Inflammatory macrophage (primary cell): ENCODE results near the gene CDKL5.

Experiments used
- DNase-seq, 2 donors: peaks; one replicate each; pipeline ENCODE4 v3.0.0-alpha.2; 2020 to 2022

Gene CDKL5

GRCh38 chrX:18652636-18653035 is 227.2 kb downstream of the CDKL5 start:
- no peak for DNase-seq

DNA sequence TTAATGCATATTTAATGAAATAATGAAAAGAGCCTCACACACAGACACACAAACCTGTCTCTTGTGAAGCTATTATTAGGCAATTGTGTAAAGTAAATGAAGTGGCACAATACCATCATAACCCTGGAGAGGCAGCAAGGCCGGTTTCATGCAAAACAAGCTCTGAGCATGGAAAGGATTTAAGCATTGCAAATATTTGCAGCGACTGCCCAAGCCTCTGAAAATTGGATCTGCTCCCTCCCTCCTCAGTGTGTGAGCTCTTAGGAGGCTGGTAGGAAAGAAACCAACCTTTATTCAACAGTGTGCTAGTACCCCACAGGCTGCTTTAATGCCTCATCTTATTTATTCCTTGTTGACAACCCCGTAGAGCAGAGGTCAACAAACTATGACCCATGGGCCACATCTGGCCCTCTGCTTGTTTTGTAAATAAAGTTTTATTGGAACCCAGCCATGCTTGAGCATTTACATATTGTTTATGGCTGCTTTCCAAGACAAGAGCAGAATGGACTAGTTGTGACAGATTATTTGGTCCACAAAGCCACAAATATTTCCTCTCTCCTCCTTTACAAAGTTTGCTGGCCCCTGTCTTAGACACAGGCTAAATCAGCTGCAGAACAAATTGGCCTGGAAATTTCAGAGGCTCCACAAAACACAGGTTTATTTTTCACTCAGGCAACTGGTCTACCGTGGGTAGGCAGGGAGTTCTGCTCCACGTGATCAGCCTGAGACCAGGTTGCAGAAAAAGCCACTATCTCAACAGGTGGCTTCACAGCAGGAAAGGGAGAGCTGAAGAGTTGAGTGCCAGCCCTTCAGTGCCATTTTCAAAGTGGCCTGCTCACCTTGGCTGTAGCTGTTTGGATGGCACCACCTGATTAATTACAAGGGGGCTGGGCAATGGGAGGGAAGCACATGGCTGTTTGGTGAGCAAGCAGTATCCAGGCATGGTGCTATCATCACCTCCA is 229.7 kb downstream of the CDKL5 start:
- no peak for DNase-seq

DNA sequence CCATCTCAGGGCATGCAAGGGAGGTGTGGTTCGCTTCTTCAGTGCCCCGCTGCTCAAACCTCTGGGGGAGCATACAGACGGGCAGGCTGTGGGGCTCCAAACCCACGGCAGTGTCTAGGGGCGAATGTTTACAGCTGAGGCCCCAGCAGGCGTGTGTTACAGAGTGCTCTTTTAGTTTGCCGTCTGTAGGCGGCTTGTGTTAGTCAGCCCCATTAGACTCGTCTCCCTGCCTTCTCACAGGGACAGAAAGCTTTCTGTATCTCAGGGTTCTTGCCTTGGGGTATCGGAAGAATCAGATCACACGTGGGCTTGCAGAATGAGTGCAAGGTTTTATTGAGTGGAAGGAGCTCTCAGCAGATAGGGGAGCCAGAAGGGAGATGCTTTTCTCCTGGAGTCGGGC is 235.9 kb downstream of the CDKL5 start:
- no peak for DNase-seq

GRCh38 chrX:18664947-18665346 is 239.5 kb downstream of the CDKL5 start:
- no peak for DNase-seq

DNA sequence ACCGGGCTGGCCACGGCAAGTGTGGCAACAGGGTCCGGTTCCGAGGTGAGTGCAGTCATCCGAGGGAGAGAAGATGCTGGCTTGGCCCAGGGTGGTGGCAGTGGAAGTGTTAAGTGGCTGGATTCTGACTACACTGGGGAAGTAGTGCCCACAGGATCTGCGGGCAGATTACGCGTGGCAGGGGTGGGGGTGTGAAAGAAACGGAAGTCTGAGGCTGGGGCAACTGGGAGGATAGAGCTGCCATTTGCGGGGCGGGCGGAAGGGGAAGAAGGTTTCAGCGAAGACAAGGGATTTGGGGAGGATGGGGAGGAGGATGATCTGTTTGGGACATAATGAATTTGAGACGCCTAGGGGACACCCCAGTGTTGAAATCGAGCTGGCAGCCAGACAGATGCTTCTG is 241.2 kb downstream of the CDKL5 start:
- peak; percentile 66 to 73 for DNase-seq

- peak; percentile 65 to 85 for DNase-seq
These were observed 242.8 kb downstream of the CDKL5 start for GRCh38 chrX:18668071-18668835.

DNA sequence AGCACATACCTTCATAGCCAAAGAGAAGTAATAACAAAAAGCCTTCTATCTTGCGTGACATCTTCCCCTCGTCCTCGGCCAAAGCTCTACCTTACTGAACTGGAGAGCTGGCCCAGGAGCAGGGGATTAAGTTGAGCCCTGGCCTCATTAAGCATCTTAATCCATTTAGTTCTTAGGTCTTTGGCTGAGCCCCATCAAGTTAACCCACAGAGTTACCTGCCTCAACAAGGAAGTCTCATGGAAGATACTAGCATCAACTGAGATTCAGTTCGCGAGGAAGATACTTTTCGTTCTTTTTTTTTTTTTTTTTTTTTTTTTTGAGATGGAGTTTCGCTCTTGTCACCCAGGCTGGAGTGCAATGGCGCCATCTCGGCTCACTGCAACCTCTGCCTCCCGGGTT is 246.6 kb downstream of the CDKL5 start, which contains the start of gene RS1:
Gene RS1, minus strand, starts transcription at position 101 of the 400 bp plus-strand sequence. Its CDS starts 40 bp downstream, at position 61.
- no peak for DNase-seq

- DNase-seq, result no peak
These were observed 249.0 kb downstream of the CDKL5 start for GRCh38 chrX:18674417-18674787.

DNA sequence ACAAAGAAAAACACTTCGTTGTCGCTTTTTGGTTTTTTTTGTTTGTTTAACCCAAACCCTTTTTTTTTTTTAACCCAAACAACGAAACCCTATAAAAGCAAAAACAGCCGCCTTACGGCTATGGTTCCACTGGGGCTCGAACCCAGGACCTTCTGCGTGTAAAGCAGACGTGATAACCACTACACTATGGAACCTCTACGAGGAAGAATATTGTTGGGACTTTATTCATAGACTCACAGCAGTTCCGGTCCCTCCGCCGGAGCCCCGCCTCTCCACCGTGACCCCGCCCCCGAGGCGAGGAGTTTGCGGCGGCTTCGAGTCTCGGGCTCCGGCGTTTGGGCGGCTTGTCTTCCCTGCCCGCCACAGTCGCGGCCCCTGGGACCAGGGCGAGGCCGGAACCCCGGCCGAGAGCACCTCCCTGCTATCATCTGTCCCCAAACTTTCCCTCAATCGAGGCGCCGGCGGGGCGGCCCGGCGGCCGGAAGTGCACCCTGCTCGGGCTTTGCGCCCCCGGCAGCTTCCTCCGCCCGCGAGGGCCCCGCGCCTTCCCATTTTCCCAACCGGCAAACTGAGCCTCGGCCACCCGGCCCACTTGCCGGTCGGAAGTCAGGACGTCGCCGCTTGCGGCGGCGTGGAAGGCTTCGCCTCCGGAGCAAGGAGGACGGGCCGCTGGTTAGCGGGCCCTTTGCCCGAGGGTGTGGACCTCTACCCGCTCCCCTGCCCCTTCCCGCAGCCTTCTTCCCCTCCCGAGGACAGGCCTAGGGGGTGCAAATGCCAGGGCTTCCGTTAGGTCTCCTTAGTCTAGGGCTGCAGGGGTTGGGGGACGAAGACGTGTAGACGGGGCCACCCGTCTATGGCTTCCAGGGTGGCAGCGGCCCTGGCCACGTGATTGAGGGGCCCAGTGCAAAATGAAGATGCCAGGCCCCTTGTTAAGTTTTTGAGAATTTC is 249.7 kb downstream of the CDKL5 start:
- peak; percentile 82 to 87 for DNase-seq

DNA sequence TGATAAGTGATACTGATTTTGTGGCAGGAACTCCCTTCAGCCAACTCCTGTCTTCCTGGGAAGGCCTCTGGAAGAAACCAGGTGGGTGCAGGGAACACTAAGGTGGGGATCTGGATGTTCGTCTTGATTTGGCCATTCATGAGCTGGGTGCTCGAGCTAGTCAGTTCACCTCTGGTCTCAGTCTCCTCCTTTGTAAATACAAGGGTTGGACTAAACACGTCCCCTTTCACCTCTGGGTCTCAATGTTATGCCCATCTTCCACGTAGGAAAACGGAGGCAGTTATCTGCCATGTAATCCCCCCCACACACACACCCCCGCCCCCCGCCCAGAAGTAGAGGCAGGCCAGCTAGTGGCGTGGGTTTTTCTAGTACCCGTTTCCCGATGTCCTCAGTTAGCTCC is 250.6 kb downstream of the CDKL5 start:
- DNase-seq, result no peak

GRCh38 chrX:18676470-18676869 is 251.1 kb downstream of the CDKL5 start:
- no peak for DNase-seq

DNA sequence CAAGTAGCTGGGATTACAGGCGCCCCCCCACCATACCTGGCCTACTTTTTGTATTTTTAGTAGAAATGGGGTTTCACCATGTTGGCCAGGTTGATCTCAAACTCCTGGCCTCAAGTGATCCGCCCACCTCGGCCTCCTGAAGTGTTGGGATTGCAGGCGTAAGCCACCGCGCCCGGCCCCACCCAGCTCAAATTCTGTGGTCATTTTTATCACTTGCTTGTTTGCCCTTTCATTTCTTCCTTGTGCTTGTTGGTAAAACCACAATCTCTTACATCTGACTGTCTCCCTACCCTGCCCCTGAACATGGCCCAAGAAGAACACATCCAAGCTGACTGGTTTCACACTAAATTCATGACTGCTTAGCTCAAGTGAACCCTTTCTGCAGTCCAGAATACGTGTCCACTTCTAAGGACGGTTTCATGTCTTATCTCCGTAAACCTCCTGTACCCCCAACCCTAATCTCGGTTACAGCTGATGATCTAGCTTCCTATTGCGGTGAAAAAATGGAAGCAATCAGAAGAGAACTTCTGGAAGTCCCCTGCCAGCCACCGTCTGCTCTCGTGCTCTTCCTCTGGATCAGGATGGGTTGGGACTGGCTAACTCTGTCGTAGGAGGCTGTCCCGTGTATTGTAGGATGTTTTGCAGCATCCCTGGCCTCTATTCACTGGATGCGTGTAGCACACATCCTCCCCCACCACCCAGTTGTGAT is 251.9 kb downstream of the CDKL5 start:
- peak in 1 of 2 donors; percentile 34 for DNase-seq

DNA sequence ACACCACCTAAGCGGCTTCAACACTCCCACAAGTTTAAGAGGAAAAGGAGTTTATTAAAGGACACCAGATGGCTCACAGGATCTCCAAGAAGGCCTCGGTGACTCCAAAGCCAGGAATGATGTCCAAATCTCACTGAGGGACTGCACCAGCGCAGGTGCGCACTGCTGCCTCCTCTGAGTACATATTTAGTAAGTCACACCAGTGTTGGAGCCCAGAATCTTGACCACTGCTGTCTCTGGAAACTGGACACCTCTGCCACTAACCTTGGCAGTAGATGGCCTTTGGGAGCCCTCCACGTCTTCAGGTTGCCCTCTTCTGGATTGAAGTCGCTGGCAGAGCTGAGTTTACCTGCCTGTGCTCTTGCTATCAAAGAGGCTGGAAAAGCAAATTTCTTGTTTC is 256.6 kb downstream of the CDKL5 start:
- no peak for DNase-seq

- peak; percentile 39 to 60 for DNase-seq
These were observed 257.6 kb downstream of the CDKL5 start for GRCh38 chrX:18682979-18683387.

DNA sequence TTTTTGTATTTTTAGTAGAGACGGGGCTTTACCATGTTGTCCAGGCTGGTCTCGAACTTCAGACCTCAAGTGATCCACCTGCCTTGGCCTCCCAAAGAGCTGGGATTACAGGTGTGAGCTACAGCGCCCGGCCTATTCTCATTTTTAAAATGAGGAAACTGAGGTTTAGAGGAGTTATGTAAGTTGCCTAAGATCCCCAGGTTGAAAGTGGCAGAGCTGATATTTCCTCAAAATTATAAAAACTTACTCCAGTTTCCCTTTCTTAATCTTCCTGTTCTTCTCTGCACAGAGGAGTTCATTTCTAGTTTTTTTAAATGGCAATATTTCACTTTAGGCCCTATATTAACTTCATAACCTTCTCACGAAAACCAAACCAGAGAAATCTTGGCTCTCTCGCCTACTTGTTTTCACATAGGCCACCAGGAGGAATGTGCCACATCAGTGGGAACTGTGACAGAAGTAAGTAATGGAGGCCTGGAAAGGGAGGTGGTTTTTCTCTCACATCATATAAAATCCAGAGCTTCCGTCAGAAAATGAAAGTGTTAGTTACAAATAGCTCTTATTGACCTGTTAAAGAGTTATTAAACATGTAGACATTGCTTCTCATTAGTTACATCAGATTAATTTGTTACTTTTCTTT is 262.6 kb downstream of the CDKL5 start:
- DNase-seq, result peak in 1 of 2 donors; percentile 48

DNA sequence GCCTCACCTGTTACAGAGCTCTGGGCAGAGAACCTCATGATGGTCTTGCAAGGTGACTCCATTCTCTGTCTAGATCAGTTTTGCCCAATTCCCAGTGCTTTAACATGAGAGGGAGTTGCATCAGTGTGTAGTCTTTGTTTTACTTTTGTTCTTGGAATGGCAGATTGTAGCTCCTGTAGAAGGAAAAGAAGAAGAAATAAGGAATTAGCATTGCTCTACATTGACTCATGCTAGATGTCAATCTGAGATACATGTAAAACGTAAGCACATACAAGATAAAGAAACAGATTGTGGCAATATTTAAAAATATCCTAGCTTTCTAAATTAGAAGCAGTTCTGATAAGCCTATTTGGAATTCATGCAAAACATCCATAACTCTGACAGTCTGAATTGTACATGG is 266.0 kb downstream of the CDKL5 start:
- DNase-seq, result no peak

DNA sequence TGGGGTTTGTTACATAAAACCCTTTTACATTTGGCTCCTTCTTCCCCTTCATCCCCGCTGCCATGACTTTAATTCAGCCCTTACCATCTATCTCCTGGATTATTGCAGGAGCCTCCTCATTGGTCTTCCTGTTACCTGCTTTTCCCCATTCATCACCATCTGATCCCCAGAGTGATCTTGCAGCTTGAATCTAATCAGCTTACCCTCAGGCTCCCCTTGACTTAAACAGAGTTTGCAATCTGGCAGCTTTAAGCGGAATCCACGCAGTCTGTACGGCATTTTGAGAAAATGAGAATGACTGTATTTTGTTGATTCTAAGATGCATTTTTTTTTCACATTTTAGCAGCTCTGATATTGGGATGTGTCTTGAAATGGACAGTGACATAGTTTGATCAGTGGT is 267.1 kb downstream of the CDKL5 start:
- DNase-seq, result no peak

DNA sequence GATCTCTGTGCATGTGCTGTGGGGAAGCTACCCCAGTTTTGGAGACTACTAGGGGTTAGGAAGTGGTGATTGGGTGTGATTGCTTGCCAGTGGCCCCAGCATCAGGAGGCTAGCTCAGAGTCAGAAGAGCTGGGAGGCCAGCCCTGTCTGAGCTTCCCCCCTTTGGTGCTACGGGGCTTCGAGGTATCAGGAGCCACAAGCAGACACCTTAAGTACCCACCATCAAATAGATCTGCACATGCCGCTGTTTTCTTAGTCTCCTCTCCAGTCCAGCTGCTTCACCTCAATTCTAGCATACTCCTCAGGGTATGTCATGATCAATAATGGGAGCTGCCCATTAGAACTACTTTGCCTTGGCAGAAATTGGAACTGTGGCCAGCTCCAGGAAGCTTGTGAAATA is 271.2 kb downstream of the CDKL5 start:
- no peak for DNase-seq

DNA sequence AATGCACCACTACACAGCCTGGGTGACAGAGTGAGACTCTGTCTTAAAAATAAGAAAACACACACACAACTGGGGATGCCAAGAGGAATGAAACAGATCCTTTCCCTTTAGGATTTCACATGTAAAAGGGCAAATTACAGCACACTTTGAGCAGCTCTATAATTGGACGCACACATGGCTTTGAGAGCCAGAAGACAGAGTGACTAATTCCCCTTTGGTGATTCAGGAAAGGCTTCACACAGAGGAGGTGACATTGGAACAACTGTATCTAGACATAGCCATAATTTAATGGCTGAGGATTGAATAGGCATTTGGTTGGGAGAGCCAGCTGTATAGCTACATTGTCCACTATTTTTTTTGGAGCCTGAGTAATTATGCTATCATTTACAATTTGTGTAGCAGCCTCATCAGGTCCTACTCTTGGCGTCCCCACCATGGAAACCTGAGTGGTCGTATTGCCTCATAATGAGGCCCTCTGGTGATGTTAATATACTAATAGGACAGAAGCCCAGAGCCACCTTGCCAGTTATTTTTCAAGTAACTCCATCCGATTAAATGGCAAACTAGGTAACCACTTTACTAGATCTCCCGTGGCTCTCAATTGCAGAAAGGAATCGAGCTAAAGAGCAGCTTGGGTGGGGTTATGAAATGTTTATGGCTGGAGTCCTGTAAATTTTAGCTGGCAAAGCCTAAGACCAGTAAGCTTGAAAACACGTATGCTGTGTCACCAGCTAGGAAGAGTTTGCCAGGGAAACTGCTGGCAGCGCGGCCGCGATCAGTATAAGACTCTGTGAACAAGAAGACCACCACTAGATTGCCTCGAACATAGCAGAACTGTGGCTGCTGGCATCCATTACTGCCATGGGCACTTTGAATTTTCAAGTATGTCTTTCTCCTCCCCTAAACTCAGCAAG is 273.6 kb downstream of the CDKL5 start:
- no peak for DNase-seq
